Right lobe of liver (tissue), 4 donors: ENCODE measurements around the gene SEC14L5.

ENCODE experiments used
- CTCF ChIP-seq, 4 donors: fragments of 200-600 bp in 3 of 4; fragments of 450-650 bp in 1 of 4; IDR thresholded peaks; one replicate each; pipeline versions ENCODE4 v1.5.1 to v1.8.0; 2016 to 2022; ENCODE audit warnings: antibody characterized with exemption in 4 of 4, mild to moderate bottlenecking in 2 of 4
- POLR2A ChIP-seq: fragments of 450-650 bp; IDR thresholded peaks from one replicate; pipeline ENCODE4 v1.6.1; 2017; ENCODE audit warnings: antibody characterized with exemption, mild to moderate bottlenecking
- donor health status: DM: no; HTN: no; CAD: no.
- donor health status: DM: no; HTN: no; CAD: no.
- donor health status: DM: no; HTN: yes; CAD: no.

GRCh38 chr16:4931381-4931780 lies 26.7 kb upstream of the SEC14L5 start:
- TF ChIP-seq CTCF (IDR thresholded peaks at IDR 0.05) (no peak), POLR2A (no peak)
